GM12878 (cell line): ENCODE measurements around the gene PTTG1. TPM values are rescaled to one million over a fixed set of nuclear protein-coding genes. Genes with fewer than 3 reads are reported as not detected.

Experiments
- ATAC-seq: fragments of 200-7000 bp; cut with Tn5 transposase; 3 replicates; pipeline ENCODE4 v1.9.1; 2020; ENCODE audit warnings: mild to moderate bottlenecking, moderate library complexity
- BruUV-seq: library from RNA; stranded (reverse); fragments of 400-500 nt; replicated peaks from 2 replicates; lab custom pipeline; 2021; lab: Mats Ljungman, UMichigan
- CTCF ChIA-PET: fragments of 300-600 bp; sonication (Branson Sonifier 250); formaldehyde crosslinking; extraction: SDS; loops from one replicate; lab custom pipeline; 2021; ENCODE audit warnings: inconsistent platforms; lab: Yijun Ruan, JAX
- POLR2A ChIA-PET: fragments of 350-600 bp; formaldehyde crosslinking; extraction: SDS; loops from one replicate; lab custom pipeline; 2021; ENCODE audit warnings: inconsistent platforms; lab: Charles Lee
- RAD21 ChIA-PET: fragments of 300-600 bp; sonication (Branson Sonifier 250); formaldehyde crosslinking; loops from one replicate; lab custom pipeline; 2023; ENCODE audit warnings: antibody characterized with exemption; ENCODE audit not compliant: unreplicated experiment; lab: Charles Lee
- SMC1A ChIA-PET: fragments of 300-600 bp; sonication (Branson Sonifier 250); formaldehyde crosslinking; loops from one replicate; lab custom pipeline; 2023; ENCODE audit not compliant: unreplicated experiment, uncharacterized antibody; lab: Charles Lee
- DNase-seq: peaks from one replicate; pipeline ENCODE4 v3.0.0-alpha.2; 2011; ENCODE audit warnings: low read depth, low spot score
- FAIRE-seq: peaks from 3 replicates; lab custom pipeline; 2011; peaks lifted over from hg19 to GRCh38; lab: Jason Lieb, UNC
- H2AFZ ChIP-seq: 2 replicates; pipeline ENCODE4 v1.6.0; 2011; ENCODE audit warnings: low read depth, low read length, control low read depth; ENCODE audit not compliant: control insufficient read depth
- H3K27ac ChIP-seq: 2 replicates; pipeline ENCODE4 v1.5.1; 2011; ENCODE audit warnings: control low read depth; ENCODE audit not compliant: control insufficient read depth, insufficient read depth
- H3K27me3 ChIP-seq, 2 experiments: replicated peaks in 1 of 2; 2 replicates each; pipeline versions ENCODE4 v1.6.0 to v1.6.1; 2011; ENCODE audit warnings: low read length in 1 of 2; ENCODE audit not compliant: control insufficient read depth in 2 of 2, insufficient read depth in 2 of 2
- H3K36me3 ChIP-seq, 2 experiments: 2 replicates each; pipeline ENCODE4 v1.5.1; 2011; ENCODE audit warnings: low read length in 1 of 2; ENCODE audit not compliant: control insufficient read depth in 2 of 2, insufficient read depth in 2 of 2
- H3K4me1 ChIP-seq: 2 replicates; pipeline ENCODE4 v1.6.1; 2011; ENCODE audit warnings: mild to moderate bottlenecking, low read length, moderate library complexity, mixed read lengths; ENCODE audit not compliant: control insufficient read depth, insufficient read depth
- H3K4me2 ChIP-seq: 2 replicates; pipeline ENCODE4 v1.6.0; 2011; ENCODE audit warnings: control low read depth; ENCODE audit not compliant: control insufficient read depth, insufficient read depth
- H3K4me3 ChIP-seq: fragments of 200-600 bp; sonication (generic); 2 replicates; pipeline ENCODE4 v1.5.1; 2016
- H3K79me2 ChIP-seq: 2 replicates; pipeline ENCODE4 v1.6.0; 2011; ENCODE audit warnings: low read length; ENCODE audit not compliant: control insufficient read depth, insufficient read depth
- H3K9ac ChIP-seq: 2 replicates; pipeline ENCODE4 v1.8.0; 2011; ENCODE audit warnings: low read length, control low read depth, mixed read lengths; ENCODE audit not compliant: control insufficient read depth, insufficient read depth
- H3K9me3 ChIP-seq: replicated peaks from 3 replicates; pipeline ENCODE4 v1.5.1; 2011; ENCODE audit warnings: mild to moderate bottlenecking, low read length; ENCODE audit not compliant: control insufficient read depth, insufficient read depth
- H4K20me1 ChIP-seq: 2 replicates; pipeline ENCODE4 v1.6.0; 2011; ENCODE audit not compliant: control insufficient read depth, insufficient read depth
- BMI1 ChIP-seq: fragments of 450-650 bp; IDR thresholded peaks from 2 replicates; pipeline ENCODE4 v1.6.1; 2016; ENCODE audit warnings: mild to moderate bottlenecking, moderate library complexity, borderline replicate concordance
- CHD4 ChIP-seq: fragments of 200-600 bp; sonication (generic); IDR thresholded peaks from 2 replicates; pipeline ENCODE4 v1.6.1; 2016; ENCODE audit warnings: mild to moderate bottlenecking
- POLR2AphosphoS5 ChIP-seq: IDR thresholded peaks from 2 replicates; pipeline ENCODE4 v1.6.1; 2011; ENCODE audit warnings: mild to moderate bottlenecking, low read length, inconsistent platforms
- POU2F2 ChIP-seq: IDR thresholded peaks from 3 replicates; pipeline ENCODE4 v1.6.1; 2011; ENCODE audit warnings: low read depth, mild to moderate bottlenecking, low read length, borderline replicate concordance
- SMARCA5 ChIP-seq: fragments of 450-650 bp; IDR thresholded peaks from 2 replicates; pipeline ENCODE4 v1.6.1; 2017; ENCODE audit warnings: mild to moderate bottlenecking
- SMC3 ChIP-seq: IDR thresholded peaks from 2 replicates; pipeline ENCODE4 v1.6.1; 2011; ENCODE audit warnings: low read length, improper control_type of control experiment, borderline replicate concordance
- ZBTB11 ChIP-seq: fragments of 450-650 bp; formaldehyde crosslinking; IDR thresholded peaks from 2 replicates; pipeline ENCODE4 v1.5.0; 2022; ENCODE audit warnings: mild to moderate bottlenecking, missing genetic modification characterization
- ZBTB4 ChIP-seq: fragments of 450-650 bp; formaldehyde crosslinking; IDR thresholded peaks from 2 replicates; pipeline ENCODE4 v1.4.0; 2022; ENCODE audit warnings: mild to moderate bottlenecking, moderate library complexity
- WGBS: methylation state at CpG from one replicate; pipeline ENCODE4 v1.1.6; 2016; ENCODE audit warnings: low lambda C conversion rate; ENCODE audit not compliant: insufficient replicate concordance, insufficient coverage; ENCODE audit errors: missing lambda C conversion rate; 5-methylcytosine and 5-hydroxymethylcytosine counted together
- in situ Hi-C: fragments of 300-500 bp; cut with MboI; formaldehyde crosslinking; loops from 9 replicates; pipeline ENCODE4 v1.14.3; 2018; ENCODE audit warnings: mixed read lengths
- intact Hi-C: fragments of 100-400 bp; cut with micrococcal nuclease; formaldehyde crosslinking; loops from one replicate; pipeline ENCODE4 v1.14.2; 2022; ENCODE audit not compliant: unreplicated experiment
- polyA plus RNA-seq, 11 experiments: library from polyadenylated mRNA; depleted of rRNA in 4 of 11; unstranded in 6 of 11; stranded (reverse) in 5 of 11; fragments of >200 nt; fragmentation: Nextera tagmentation in 4 of 11; fragmentation: Illumina TruSeq in 1 of 11; extraction: Ambion mirVana in 4 of 11; extraction: Trizol in 1 of 11; gene quantifications; 1 replicate in 1 of 11; 2 replicates in 10 of 11; pipeline versions ENCODE4 v1.2.1 to v1.2.3, GENCODE V29; 2011 to 2016; ENCODE audit warnings: inconsistent platforms in 2 of 11, missing spikeins in 2 of 11, low read depth in 1 of 11
- total RNA-seq, 4 experiments: library from RNA; depleted of rRNA in 3 of 4; stranded (reverse); fragments of >200 nt in 3 of 4; fragmentation: Illumina TruSeq in 1 of 4; extraction: Trizol in 1 of 4; gene quantifications; 2 replicates each; pipeline versions ENCODE4 v1.2.1 to v1.2.3, GENCODE V29; 2013 to 2021
- TF ChIP-seq, protein P1 (sequence below): fragments of 450-650 bp; IDR thresholded peaks from 2 replicates; pipeline ENCODE4 v1.6.1; 2017; ENCODE audit warnings: mild to moderate bottlenecking
- TF ChIP-seq, protein P2 (sequence below): IDR thresholded peaks from 2 replicates; pipeline ENCODE4 v1.6.1; 2011; ENCODE audit warnings: low read depth, mild to moderate bottlenecking, low read length, moderate library complexity, borderline replicate concordance; ENCODE audit errors: extremely low read depth

The PTTG1 gene
- total and polyA plus RNA-seq, 10 of the 15 experiments (the other 5 are each of a cell fraction or from before 2014, with no cell fraction given) = 154 to 1,033 (median 377) TPM

GRCh38 chr5:160463740-160464465 lies 42.2 kb downstream of the PTTG1 start:
- Histone ChIP-seq H2AFZ (peak overlapping the region; percentile 77), H3K79me2 (peaks cover 49% of the 10 kb centered on the region), H3K36me3 (no peaks in the 10 kb centered on the region), H4K20me1 (no peaks in the 10 kb centered on the region), H3K9me3 (no peaks in the 10 kb centered on the region; the same call in 2 of the 3 replicates), H3K9ac (peak overlapping the region; percentile 44), H3K4me1 (peaks cover 49% of the 10 kb centered on the region), H3K27ac (peak overlapping the region; percentile 68), H3K27me3 (no peaks in the 10 kb centered on the region), H3K4me2 (peak overlapping the region; percentile 56), H3K4me3 (no peak overlapping the region)
- ATAC-seq = no peak
- CTCF ChIA-PET = interaction anchor here (0.8 to 9.8 kb wide), 7 partner anchors 10 to 44 kb away, joined by 3 to 230 read pairs (median 3); partner anchors contain the start of gene PTTG1
- DNase-seq = no peak
- RAD21 ChIA-PET = interaction anchor here (1.0 to 9.8 kb wide), 10 partner anchors 10 to 45 kb away, joined by 3 to 329 read pairs (median 10); partner anchors contain the start of gene SLU7
- POLR2A ChIA-PET = interaction anchor here (0.6 to 6.2 kb wide), 14 partner anchors 11 to 379 kb away, joined by 3 to 156 read pairs (median 6); partner anchors contain the start of genes PTTG1 and SLU7
- SMC1A ChIA-PET = interaction anchor here (0.7 to 15.7 kb wide), 15 partner anchors 8 to 320 kb away, joined by 3 to 511 read pairs (median 3); partner anchors contain the start of gene SLU7
- 85% methylated on average over 7 of the region's 7 CpGs for WGBS
- BruUV-seq = no TSS peak
- in situ Hi-C loops (no loop called here), intact Hi-C loops (loop anchor here (10.0 kb wide), 1 partner anchor 1259 kb away; the partner anchor contains the start of gene RNF145)
- FAIRE-seq = no peak
- TF ChIP-seq BMI1 (no peak), POLR2AphosphoS5 (0 out of 2 replicates have a peak, but pooled peaks have one; percentile 29), SMC3 (no peak), CHD4 (no peak), ZBTB11 (CRISPR knock-in tag) (no peak), SMARCA5 (no peak), ZBTB4 (no peak), POU2F2 (no peak; the same call in 2 of the 3 replicates)
- TF ChIP-seq, protein P1, sequence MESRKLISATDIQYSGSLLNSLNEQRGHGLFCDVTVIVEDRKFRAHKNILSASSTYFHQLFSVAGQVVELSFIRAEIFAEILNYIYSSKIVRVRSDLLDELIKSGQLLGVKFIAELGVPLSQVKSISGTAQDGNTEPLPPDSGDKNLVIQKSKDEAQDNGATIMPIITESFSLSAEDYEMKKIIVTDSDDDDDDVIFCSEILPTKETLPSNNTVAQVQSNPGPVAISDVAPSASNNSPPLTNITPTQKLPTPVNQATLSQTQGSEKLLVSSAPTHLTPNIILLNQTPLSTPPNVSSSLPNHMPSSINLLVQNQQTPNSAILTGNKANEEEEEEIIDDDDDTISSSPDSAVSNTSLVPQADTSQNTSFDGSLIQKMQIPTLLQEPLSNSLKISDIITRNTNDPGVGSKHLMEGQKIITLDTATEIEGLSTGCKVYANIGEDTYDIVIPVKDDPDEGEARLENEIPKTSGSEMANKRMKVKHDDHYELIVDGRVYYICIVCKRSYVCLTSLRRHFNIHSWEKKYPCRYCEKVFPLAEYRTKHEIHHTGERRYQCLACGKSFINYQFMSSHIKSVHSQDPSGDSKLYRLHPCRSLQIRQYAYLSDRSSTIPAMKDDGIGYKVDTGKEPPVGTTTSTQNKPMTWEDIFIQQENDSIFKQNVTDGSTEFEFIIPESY = 0 out of 2 replicates have a peak, but pooled peaks have one; percentile 53
- TF ChIP-seq, protein P2, sequence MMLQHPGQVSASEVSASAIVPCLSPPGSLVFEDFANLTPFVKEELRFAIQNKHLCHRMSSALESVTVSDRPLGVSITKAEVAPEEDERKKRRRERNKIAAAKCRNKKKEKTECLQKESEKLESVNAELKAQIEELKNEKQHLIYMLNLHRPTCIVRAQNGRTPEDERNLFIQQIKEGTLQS = no peak
